ENCODE measurements around the gene FAM227B.
"Not testable (repeated sequence)": the region's sequence is repeated elsewhere in the genome, so short reads cannot be mapped to it uniquely, and the experiment has no call there.

The FAM227B gene

DNA sequence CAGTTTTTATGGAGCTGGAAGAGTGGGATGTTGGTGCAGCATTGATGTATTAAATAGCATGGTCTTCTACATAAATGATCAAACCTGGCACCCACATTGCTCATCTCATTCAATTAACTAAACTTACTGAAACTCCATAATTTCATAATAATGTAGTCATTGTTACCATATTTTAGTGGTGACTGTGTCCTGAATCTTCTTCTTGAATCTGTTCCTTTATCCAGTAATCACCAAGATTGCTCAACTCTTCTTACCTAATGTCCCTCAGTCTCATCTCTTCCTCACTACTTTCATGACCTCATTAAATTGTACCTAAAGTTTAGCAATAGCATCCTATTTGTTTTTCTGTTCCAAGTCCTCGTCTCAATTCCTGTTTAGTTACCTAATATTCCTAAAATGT is 127.8 kb downstream of the FAM227B start:
- no peak for DNase-seq (ENCODE audit: low spot score)

DNA sequence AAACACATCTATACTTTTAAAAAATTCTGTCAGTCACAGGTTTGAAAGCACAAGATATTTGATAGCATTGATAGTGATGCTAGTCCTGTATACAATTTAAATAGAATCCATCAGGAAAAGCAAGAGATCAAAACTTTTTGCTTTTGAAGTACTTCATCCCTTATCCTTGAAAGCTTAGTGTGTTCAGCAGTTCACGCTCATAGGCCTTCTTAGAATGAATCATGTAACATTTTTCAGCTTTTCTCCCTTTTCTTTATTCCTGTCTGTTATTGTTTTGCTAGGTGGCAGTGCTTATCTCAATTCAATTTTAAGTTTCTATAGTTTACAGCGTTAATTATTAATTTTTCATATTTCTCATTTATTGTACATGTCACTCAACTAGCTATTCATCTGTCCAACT is 128.5 kb downstream of the FAM227B start:
- DNase-seq (ENCODE audit: low spot score), result no peak

DNA sequence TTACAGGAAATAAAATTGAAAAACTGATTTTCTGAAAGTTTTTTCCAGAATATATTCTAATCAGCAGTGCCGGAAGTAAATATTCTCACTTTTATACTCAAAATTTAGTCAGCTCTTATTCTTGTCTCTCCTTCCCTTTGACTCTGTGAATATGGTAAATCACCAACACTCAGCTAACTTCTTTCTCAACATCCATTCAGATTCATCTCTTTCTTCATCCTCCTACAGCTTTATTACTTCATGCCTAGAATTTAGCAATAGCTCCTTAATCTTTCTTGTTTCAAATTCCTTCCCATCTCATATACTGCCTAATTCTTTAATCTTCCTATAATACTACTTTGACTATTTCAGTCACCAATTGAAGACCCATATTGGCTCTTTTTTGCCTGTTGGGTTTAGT is 129.7 kb downstream of the FAM227B start:
- DNase-seq (ENCODE audit: low spot score), result no peak

DNA sequence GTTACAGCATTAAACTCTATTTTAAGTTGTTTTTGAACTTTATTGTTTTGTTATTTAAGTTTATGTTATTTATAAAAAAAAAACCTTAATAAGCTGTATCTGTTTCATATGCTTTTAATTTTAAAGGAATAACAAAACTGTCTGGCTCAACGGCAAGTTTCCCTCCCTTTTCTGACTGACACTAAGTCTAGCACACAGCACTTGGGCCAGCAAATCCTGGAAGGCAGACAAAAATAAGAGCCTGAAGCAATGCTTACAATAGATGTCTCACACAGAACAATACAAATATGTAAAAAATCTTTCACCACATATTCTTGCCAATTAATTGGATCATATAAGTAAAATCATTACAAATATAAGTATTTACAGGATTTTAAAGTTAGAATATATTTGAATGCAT is 135.2 kb downstream of the FAM227B start:
- not testable (repeated sequence) for DNase-seq (ENCODE audit: low spot score)

DNA sequence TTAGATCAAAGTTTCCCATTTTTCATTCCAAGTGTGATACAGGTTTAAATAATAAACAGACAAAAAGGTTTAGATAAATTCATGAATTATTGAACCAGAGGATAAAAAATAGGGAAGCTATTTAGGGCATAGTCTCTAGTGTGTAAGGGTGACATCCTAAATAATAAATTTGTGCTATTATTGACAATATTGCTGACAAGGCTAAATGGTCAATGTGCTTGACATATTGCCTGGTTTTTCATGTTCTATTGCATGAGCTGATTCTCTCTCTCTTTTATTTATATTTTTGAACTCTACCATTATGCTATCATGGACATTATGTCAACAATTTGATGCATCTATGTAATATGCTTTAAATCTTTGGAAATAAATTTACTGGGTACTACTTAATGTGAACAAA is 141.6 kb downstream of the FAM227B start:
- DNase-seq (ENCODE audit: low spot score), result not testable (repeated sequence)

DNA sequence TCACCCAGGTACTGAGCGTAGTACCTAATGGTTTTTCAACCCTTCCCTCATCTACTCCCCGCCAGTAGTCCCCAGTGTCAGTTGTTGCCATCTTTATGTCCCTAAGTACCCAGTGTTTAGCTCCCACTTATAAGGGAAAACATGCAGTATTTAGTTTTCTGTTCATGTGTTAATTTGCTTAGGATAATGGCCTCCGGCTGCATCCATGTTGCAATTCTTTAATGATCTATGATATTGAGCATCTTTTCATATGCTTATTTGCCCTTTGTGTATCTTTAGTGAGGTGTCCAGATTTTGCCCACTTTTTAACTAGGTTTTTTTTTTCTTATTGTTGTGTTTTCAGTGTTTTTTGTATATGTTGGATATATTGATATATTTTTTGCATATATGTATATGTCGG is 142.6 kb downstream of the FAM227B start:
- not testable (repeated sequence) for DNase-seq (ENCODE audit: low spot score)

DNA sequence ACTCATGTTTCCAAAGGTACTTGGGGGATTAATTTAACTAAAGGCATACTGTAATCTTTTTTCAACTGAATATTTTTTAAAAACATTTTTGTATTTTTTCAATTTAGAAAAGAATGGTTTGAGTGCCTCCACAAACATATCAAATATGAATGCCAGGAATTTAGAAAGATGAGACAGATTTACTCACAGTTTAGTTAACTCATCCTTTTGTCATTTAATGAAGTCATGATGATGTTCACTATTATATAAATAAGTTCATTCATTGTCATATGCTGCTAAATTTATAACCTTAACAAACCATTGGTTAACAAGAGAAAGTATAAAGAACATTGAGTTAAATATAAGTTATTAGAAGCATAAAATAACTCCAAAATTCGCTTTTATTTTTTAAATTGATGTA is 147.6 kb downstream of the FAM227B start:
- no peak for DNase-seq (ENCODE audit: low spot score)

DNA sequence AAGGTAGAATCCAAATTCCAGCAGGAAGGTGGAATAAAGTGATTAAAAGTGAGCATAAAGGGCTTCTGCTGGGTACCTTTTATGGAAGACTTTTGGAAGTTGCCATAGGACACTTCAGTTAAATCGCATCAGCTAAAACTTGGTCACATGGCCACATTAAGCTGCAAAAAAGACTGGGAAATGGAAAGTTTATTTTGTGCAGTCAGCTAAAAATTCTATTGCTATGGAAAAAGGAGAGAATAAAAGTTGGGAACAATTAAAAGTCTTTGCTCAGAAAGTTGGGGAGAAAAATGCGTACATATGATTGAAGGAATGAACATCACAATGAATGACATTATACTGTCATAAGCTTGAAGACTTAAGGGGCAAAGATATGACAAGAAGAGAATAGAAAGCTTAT is 148.3 kb downstream of the FAM227B start:
- DNase-seq (ENCODE audit: low spot score), result no peak

DNA sequence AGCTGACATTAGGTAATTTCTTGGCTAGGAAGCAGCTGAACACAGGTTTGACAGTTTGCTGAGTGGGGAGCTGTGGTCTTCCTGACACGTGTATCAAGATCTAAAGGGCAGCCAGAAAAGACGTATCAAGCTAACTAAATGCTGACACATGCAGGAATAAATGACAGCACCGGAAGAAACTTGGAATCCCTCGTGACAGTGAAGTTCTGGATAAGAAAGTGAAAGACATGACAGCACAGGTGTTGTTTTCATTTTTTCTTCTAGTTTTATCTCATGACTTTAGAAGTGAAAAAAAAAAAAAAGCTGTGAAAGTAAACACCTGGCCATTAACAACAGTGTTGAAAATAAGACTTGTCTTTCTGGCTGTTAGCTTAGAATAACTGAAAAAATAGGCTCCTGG is 148.9 kb downstream of the FAM227B start:
- no peak for DNase-seq (ENCODE audit: low spot score)

DNA sequence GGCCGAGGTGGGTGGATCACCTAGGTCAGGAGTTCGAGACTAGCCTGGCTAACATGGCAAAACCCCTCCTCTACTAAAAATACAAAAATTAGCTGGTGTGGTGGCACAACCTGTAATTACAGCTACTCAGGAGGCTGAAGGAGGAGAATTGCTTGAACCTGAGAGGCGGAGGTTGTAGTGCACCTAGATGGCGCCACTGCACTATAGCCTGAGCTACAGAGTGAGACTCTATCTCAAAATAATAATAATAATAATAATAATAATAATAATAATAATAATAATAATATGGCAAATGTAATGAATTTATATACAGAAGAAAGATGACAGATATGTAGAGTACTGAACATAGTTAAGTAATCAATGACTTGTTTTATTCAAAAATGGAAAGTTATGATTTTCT is 149.4 kb downstream of the FAM227B start:
- not testable (repeated sequence) for DNase-seq (ENCODE audit: low spot score)

DNA sequence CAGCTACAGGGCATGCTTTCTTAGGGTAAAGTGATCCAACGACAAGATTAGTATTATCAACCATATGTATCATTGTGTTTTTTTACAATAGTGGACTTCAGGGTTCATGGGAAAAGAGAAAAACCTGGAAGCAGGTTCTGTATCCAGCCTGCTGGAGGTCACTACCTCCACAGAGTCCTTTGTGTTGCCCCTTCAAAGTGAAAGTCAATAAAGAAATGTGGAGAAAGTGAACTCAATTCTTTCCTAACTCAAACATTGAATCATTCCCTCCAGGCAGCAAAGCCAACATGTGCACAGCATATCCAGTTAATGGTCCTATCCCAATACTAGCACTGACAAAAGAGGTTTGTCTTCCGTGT is 152.2 kb downstream of the FAM227B start:
- DNase-seq (ENCODE audit: low spot score), result no peak

DNA sequence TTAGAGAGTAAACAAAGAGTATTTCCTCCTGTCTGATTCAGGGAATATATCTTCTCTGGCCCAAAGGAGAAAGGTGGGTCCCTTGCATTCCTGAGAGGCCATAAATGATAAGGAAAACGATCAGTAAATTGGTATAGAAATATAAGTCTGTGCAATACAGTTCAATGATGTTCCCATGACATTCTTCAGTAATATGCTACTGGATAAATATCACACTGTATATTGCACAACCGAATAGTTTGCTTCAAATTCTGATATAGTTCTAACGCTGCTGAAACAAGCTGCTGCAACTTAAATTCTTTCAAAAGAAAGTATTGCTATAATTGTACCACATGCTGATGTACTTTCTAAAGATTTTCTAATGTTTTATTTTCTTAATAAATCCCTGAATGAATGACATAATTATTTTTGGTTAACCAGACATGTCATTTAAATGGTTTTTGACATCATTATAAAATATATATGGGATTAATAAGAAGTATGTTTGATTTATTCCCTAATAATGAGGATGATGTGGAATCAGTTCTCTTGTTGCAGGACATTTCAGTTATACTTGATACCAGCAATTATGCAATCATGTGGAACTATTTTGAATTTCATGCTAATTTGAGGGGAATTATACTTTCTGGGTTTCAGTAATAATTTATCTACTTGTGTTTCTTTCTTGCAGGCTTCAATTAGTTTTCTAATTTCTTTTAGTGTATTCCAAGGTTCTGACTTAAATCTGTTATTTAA is 152.7 kb downstream of the FAM227B start:
- no peak for DNase-seq (ENCODE audit: low spot score)

DNA sequence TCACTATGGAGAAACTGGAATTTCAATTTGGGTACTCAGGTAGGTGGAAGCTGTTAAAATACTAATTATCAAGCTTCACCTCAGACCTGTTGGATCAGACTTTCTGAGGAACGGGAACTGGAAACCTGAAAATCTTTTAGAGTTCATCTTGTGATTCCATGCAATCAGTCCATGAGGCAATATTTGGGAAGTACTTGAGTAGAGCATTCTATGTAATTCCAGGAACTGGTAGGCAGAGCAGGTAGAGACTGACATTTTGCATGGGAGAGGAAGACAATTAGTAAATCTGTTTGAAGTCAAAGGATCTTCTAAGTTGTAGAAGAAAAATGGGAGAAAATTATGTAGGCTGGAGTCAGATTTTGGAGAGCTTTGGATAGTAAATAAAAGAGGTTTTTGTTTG is 154.5 kb downstream of the FAM227B start:
- DNase-seq (ENCODE audit: low spot score), result no peak

DNA sequence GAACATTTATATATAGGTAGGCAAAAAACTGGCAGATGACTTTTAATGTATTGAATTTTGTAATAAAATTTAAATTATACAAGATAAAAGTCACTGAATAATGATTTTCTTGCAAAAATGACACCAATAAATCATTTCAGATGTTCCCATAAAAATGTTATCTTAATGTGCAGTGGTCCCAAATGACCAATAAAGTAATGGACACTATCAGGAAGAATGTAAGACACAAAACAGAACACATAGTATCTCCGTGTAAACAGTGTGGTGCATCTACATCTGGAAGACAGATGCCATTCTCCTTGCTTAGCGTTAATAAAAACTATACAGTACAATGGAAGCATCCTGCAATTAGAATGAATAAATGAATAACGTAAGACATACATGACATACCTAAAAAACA is 156.1 kb downstream of the FAM227B start:
- DNase-seq (ENCODE audit: low spot score), result no peak

DNA sequence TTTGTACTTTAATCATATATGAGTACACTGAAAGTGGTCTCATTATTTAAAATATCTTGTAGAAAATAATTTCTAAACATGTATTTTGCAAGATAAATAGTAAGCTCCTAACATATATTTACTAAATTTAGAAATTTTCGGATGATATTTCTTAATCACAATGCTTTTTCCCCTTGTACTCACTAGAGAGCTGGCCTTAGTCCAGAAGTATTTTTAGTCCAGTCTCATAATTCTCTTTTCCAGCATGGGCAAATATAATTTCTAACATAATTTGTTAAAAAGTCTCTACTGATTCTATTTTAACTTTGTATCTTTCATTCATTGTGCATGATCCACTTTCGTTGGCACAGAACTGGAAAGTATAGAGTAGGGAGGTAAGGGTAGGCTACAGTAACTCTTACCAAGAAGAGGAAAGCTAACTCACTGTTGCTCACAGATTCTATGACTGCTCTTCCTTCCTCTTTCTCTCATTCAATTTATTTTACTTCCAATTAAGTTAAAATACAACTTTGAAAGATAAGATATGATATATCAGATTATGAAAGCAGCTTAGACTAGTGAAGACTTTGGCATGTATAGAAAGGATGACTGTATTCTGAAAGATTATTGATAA is 158.3 kb downstream of the FAM227B start:
- no peak for DNase-seq (ENCODE audit: low spot score)

DNA sequence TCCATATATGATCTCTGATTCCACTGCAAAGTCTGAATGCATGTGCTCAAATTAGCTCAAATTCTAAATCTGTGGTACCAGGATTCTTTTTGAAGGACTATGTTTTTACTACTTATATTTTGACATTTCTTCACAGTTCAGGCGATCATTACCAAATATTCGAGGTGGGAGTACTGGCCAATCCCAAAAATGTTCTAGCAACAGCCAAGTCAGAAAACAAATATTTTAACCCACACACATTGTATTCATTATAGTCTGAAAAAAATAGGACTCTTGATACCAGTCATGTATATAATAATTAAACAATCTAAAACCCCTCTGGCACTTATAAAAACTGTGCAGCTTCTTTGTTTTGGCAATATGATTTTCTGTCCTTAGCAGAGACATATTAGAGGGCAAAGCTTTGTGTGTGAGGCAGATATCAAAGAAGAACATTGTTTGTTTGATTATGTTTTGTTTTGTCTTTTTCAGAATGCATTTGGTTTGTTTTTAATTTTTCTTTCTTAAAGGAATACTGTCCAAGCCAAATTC is 160.1 kb downstream of the FAM227B start:
- DNase-seq (ENCODE audit: low spot score), result no peak

DNA sequence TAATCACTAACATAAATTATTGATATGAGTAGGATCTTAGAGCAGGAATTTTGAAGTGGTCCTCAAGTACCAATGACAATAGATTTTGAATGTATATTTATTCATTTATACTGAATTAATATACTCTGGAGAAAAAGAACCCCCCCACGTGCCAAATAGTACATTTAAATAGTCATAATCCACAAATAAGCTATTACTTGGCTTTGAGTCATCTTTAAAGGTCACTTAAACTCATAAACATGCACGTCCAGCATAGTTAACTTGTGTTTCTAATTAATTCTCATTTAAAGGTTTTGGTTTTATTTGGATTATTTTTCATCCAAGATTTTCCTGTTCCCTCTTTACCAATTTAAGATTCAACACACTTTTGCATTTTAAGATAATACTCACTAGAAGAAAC is 162.5 kb downstream of the FAM227B start:
- DNase-seq (ENCODE audit: low spot score), result no peak

DNA sequence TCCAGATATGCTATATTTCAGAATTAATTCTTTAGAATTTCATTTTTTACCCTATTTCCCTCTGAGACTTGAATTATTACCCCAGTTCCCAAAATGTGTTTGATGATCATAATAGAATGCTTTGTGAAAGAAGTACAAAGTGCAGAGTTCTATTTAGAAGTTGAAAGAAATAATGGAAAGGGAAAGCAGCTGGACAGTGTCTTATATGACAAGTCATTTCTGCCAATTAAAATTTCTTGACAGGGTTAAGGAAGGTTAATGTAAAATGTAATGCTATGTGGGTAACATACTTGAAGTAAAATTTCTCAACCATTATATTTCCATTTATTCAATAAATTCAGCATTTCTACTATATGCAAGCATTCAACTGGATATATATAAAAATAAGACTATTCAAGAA is 164.5 kb downstream of the FAM227B start:
- no peak for DNase-seq (ENCODE audit: low spot score)

DNA sequence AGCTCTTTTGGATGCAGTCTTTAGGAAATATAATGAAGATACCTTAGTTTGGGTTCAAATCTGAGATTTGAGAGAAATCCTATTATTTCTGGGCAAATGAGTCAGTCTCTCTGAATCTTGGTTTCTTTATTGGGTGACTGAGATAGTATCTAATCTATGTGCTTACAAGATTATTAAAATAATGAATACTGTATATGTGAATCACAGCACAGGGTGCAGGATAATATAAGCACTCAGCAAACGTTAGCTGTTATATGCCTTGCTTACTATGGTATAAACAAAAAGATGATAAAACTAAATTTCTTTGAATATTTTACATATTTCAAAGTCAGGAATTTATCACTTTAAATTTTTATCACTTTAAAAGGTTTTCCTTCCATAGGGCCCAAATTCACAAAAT is 168.0 kb downstream of the FAM227B start:
- DNase-seq (ENCODE audit: low spot score), result no peak

DNA sequence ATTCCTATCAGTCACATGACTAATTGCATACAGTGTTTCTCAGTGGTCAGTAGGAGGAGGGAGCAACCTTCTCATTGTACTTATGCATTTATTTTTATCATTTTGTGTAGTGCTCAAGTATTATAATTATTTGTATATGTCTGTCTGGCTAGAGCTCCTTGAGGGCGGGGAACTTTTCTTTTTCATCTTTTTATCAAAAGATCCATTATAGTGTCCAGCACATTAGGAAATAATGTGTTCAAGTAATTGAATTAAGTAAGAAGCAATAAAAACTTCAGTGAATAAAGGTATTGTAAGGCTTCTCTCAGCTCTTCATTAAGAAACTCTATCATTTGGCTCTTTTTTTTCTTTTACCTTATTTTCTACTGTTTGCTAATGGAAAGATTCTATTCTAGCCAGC is 178.8 kb downstream of the FAM227B start:
- no peak for DNase-seq (ENCODE audit: low spot score)

DNA sequence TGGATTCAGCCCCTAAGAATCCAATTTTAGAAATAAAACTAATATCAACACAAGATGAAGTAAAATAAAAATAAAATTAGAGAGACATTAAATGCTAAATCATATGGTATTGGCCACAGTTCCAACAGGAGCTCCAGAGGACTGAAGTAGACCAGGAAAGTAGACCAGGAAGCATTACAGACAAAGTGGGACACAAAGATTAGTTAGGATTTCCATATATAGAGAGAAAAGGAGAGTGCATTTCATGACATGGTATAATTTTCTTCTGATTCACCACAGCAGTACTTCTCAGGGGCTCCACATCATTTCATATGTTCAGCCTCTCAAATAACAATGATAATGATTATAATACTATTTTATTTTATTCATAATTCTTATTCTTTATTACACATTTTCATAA is 179.3 kb downstream of the FAM227B start:
- no peak for DNase-seq (ENCODE audit: low spot score)

DNA sequence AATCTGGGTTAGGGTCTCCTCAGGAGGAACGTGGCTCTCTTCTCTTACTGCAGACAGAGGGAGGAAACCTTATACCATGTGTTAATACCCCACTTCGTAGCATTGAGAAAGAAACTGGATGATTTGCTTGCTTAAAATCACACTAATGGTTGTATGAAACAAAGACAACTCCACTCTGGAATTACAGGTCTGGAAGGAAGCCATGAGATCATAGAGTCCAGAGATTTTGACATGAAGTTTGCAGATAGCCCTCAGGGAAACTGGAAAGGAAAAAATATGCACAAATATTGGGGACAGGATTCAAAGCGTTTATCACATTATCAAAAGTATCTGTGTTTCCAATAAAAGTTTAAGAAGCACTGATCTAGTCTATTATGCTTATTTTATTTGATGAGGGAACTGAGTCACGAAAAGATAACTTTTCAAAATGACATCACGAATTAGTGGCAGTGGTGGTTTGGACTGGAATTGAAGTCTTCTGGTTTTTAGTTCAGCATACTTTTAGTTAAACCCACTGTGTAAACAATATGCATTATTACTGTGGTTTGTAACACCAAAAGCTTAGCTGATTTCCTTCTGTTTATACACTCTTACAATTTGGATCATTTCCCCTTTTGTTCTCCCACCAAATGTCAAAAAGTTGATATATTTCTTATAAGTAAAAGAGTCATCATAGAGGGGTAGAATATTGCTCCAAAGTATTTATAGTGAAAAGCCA is 180.8 kb downstream of the FAM227B start:
- DNase-seq (ENCODE audit: low spot score), result no peak

DNA sequence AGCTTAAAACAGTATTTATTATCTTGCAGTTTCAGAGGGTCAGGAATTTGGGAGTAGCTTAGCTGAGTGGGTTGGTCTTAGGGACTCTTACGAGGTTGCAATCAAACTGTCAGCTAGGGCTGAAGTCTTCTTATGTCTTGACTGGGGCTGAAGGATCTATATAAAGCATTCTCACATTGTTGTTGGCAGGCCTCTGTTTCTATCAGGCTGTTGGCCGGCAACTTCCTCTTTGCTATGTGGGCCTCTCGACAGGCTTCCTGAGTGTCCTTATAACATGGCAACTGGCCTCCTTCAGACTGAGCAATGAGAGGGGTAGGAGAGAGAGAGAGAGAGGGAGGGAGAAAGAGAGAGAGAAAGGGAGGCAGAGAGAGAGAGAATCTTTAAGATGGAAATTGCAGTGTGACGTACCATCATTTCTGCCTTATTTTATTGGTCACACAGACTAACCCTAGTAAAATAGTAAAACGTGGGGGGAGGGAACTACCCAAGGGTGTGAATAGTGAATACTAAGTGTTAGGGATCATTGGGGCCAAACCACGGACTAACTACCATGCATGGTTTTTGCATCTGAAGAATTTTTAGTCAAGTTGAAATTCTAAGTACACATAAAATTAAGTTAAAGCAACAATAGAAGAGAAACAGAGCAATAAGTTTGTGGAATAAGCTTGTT is 181.5 kb downstream of the FAM227B start:
- no peak for DNase-seq (ENCODE audit: low spot score)

All from LoVo (cell line).